Spleen (tissue), 7 donors: ENCODE data around the gene ZBTB17.

Experiments
- POLR2A ChIP-seq, 3 donors: fragments of 450-650 bp; IDR thresholded peaks; one replicate each; pipeline ENCODE4 v1.5.1; 2017; ENCODE audit warnings: antibody characterized with exemption in 3 of 3, mild to moderate bottlenecking in 1 of 3
- POLR2AphosphoS5 ChIP-seq, 3 donors: sonication (generic); formaldehyde crosslinking; IDR thresholded peaks; one replicate each; pipeline ENCODE4 v1.5.1; 2017; ENCODE audit warnings: antibody characterized with exemption in 3 of 3
- TF ChIP-seq, protein P1 (sequence below), 11 experiments: fragments of 200-600 bp in 7 of 11; fragments of 450-650 bp in 4 of 11; sonication (generic) in 4 of 11; IDR thresholded peaks in 8 of 11; conservative IDR thresholded peaks in 3 of 11; 1 replicate in 7 of 11; 2 replicates in 4 of 11; pipeline versions ENCODE4 v1.4.0 to v1.8.0; 2016 to 2021; ENCODE audit warnings: antibody characterized with exemption in 11 of 11, inconsistent platforms in 4 of 11, mild to moderate bottlenecking in 1 of 11
- donor health status: DM: no; HTN: no; CAD: no; lungs with moderate emphysema.
- donor health status: DM: no; HTN: no; CAD: no.
- donor health status: DM: no; HTN: no; CAD: no.

- TF ChIP-seq POLR2A (IDR thresholded peaks at IDR 0.05) (no peak), POLR2AphosphoS5 (IDR thresholded peaks at IDR 0.05) (no peak)
- TF ChIP-seq, protein P1, sequence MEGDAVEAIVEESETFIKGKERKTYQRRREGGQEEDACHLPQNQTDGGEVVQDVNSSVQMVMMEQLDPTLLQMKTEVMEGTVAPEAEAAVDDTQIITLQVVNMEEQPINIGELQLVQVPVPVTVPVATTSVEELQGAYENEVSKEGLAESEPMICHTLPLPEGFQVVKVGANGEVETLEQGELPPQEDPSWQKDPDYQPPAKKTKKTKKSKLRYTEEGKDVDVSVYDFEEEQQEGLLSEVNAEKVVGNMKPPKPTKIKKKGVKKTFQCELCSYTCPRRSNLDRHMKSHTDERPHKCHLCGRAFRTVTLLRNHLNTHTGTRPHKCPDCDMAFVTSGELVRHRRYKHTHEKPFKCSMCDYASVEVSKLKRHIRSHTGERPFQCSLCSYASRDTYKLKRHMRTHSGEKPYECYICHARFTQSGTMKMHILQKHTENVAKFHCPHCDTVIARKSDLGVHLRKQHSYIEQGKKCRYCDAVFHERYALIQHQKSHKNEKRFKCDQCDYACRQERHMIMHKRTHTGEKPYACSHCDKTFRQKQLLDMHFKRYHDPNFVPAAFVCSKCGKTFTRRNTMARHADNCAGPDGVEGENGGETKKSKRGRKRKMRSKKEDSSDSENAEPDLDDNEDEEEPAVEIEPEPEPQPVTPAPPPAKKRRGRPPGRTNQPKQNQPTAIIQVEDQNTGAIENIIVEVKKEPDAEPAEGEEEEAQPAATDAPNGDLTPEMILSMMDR (IDR thresholded peaks at IDR 0.05 in 8 of 11, conservative IDR thresholded peaks at IDR 0.05 in 3 of 11) = no peak
Measured at GRCh38 chr1:16019644-16020277, 43.9 kb upstream of the ZBTB17 start.
